ENCODE results near the gene ACTG1. TPM values are rescaled to one million over a fixed set of nuclear protein-coding genes. Genes with fewer than 3 reads are reported as not detected.

Gene ACTG1
- total RNA-seq = 4,391 to 4,678 TPM (median 4,589 TPM) in 3 replicates

DNA sequence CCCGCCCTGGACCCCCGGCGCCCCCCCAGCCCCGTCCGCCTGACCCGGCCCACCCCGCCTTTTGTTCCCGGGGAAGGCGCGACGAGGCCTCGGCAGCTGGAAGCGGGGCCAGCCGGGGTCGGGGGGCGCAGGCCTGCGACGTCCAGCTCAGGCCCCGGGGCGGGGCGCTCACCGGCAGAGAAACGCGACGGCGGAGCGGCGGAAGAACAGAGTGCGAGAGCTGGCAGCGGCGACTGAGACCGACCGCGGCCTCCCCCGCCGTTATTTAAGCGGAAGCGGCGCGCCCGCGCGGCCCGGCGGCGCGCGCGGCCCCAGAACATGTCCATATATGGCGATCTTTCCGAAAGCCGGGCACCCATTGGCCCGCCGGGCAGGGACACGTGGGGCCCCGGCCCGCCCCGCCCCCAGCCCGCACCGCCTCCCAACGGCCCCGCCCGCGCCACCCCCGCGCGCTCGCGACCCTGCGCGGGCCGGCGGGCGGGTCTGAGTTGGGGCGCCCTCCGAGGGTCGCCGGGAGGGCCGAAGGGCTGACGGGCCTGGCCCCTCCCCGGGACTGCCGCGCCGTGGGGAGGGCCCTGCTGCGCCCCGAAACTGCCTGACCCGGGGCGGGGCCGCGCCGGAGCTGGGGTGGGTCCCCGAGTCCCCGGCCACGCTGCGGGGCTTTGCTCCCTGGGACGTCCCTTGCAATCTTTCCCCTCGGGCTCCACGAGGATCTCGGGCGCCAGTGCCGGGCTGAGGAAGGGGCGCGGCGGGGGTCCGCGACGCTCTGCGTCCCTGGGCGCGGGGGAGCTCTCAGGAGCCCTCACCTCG lies at the start of gene ACTG1:
Gene ACTG1 (minus strand): TSS at position 238 of the 810 bp plus-strand sequence. CDS start 445 bp downstream, outside the sequence.
- Mint-ChIP-seq H3K27me3 (ENCODE audit: low read depth) (no peaks in the 10 kb centered on the region), H3K9me3 (peaks cover 2% of the 10 kb centered on the region), H3K27ac (peak within 1 kb of the TSS; percentile 99), H3K36me3 (peaks cover 42% of the 10 kb centered on the region), H3K4me3 (peak within 1 kb of the TSS; percentile 99), H3K4me1 (peaks cover 38% of the 10 kb centered on the region)
- DNase-seq (ENCODE audit: low spot score in 2 of 2, unreplicated experiment in 2 of 2) = peak; percentile 87 to 93
- TF ChIP-seq CTCF (IDR thresholded peaks at IDR 0.05; ENCODE audit: unreplicated experiment) = no peak

GRCh38 chr17:81561494-81561885 lies 48.9 kb upstream of the ACTG1 start:
- no peak overlapping the region for H3K27ac Mint-ChIP-seq
- TF ChIP-seq CTCF (IDR thresholded peaks at IDR 0.05; ENCODE audit: unreplicated experiment) = no peak
- H3K4me3 Mint-ChIP-seq = no peak overlapping the region
- H3K9me3 Mint-ChIP-seq = no peaks in the 10 kb centered on the region
- no peaks in the 10 kb centered on the region for H3K27me3 Mint-ChIP-seq (ENCODE audit: low read depth)
- H3K36me3 Mint-ChIP-seq = peaks cover 24% of the 10 kb centered on the region
- peaks cover 11% of the 10 kb centered on the region for H3K4me1 Mint-ChIP-seq
- no peak for DNase-seq (ENCODE audit: low spot score in 2 of 2, unreplicated experiment in 2 of 2)

DNA sequence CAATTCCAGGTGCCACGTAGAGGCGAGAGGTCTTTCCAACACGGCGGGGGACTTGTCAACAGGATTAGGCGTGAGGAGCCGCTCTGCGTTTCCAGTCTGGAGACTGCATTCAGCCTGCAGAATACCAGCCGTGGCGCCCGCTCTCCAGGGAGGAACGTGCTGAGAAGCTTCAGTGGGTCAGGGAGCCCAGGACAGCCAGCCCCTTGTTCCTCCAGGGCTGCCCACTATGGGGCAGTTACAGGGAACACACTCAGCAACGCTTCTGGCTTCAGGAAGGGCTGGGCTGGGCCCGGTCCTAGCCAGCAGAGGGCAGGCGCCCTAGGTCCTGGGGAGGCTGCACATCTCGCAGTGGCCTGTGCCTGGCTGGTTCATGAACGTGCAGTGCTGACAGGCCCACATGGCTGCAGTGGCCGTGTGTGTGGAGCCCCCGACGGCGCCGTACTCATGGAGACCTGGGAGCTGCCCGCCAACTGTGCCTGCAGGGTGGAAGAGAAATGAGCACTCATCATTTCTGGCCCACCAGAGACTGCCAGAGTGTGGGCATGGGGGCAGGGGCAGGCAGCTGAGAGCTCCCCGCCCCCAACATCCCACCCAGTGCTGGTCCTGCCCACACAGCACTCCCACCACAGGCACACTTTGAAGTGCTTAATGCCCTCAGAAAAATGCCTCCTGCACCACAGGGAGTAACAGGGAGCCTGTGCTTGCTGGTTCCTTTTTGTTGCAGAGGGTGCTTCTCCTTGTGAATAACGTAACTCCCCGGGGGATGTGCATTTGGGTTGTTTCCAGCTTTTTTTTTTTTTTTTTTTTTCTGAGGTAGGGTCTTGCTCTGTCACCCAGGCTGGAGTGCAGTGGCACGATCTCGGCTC lies 46.6 kb upstream of the ACTG1 start:
- Mint-ChIP-seq H3K27ac (no peak overlapping the region), H3K27me3 (ENCODE audit: low read depth) (no peaks in the 10 kb centered on the region), H3K36me3 (peaks cover 18% of the 10 kb centered on the region), H3K4me1 (peaks cover 3% of the 10 kb centered on the region), H3K4me3 (no peak overlapping the region), H3K9me3 (no peaks in the 10 kb centered on the region)
- DNase-seq (ENCODE audit: low spot score in 2 of 2, unreplicated experiment in 2 of 2) = no peak
- TF ChIP-seq CTCF (IDR thresholded peaks at IDR 0.05; ENCODE audit: unreplicated experiment) = no peak

- Mint-ChIP-seq H3K36me3 (peaks cover 16% of the 10 kb centered on the region), H3K27me3 (ENCODE audit: low read depth) (no peaks in the 10 kb centered on the region), H3K27ac (no peak overlapping the region)
Observed at GRCh38 chr17:81558115-81558468, 45.5 kb upstream of the ACTG1 start.

More at GRCh38 chr17:81558115-81558468, 45.5 kb upstream of the ACTG1 start:
- H3K9me3 Mint-ChIP-seq = no peaks in the 10 kb centered on the region
- H3K4me1 Mint-ChIP-seq = peaks cover 14% of the 10 kb centered on the region
- no peak overlapping the region for H3K4me3 Mint-ChIP-seq
- no peak for TF ChIP-seq CTCF (IDR thresholded peaks at IDR 0.05; ENCODE audit: unreplicated experiment)
- DNase-seq (ENCODE audit: low spot score in 2 of 2, unreplicated experiment in 2 of 2) = no peak

All from mesothelial cell of epicardium (in vitro differentiated cells).